WTC11 (cell line): ENCODE results near the gene ANKRD24. TPM values are rescaled to one million over a fixed set of nuclear protein-coding genes. Genes with fewer than 3 reads are reported as not detected.

ENCODE experiments used
- ATAC-seq: fragments of 200-7000 bp; cut with Tn5 transposase; 2 replicates; pipeline ENCODE4 v1.10.0; 2021; ENCODE audit warnings: mild to moderate bottlenecking, moderate library complexity
- CTCF ChIA-PET: fragments of 300-600 bp; sonication (Branson Sonifier 250); formaldehyde crosslinking; loops from one replicate; lab custom pipeline; 2021; ENCODE audit warnings: antibody characterized with exemption; lab: Charles Lee
- POLR2A ChIA-PET: fragments of 350-600 bp; sonication (Branson Sonifier 250); formaldehyde crosslinking; loops from one replicate; lab custom pipeline; 2021; ENCODE audit warnings: antibody characterized with exemption; lab: Charles Lee
- DNase-seq: peaks from one replicate; pipeline ENCODE4 v3.0.0; 2021; ENCODE audit warnings: low spot score
- H3K27ac Mint-ChIP-seq: 2 replicates; pipeline ENCODE4 v1.8.0; 2021; ENCODE audit warnings: mixed read lengths
- H3K27me3 Mint-ChIP-seq: 2 replicates; pipeline ENCODE4 v1.8.0; 2021; ENCODE audit warnings: low read depth, mild to moderate bottlenecking, moderate library complexity, mixed read lengths
- H3K36me3 Mint-ChIP-seq: 2 replicates; pipeline ENCODE4 v1.8.0; 2021; ENCODE audit warnings: mixed read lengths
- H3K4me1 Mint-ChIP-seq: 2 replicates; pipeline ENCODE4 v1.8.0; 2022; ENCODE audit warnings: mixed read lengths
- H3K4me3 Mint-ChIP-seq: 2 replicates; pipeline ENCODE4 v1.8.0; 2021; ENCODE audit warnings: mild to moderate bottlenecking, moderate library complexity, mixed read lengths
- H3K9me3 Mint-ChIP-seq: 2 replicates; pipeline ENCODE4 v1.8.0; 2021; ENCODE audit warnings: mixed read lengths
- AR ChIP-seq: fragments of 250-450 bp; sonication (Bioruptor Pico); IDR thresholded peaks from 2 replicates; pipeline ENCODE4 v1.9.0; 2021; ENCODE audit warnings: mild to moderate bottlenecking
- CREB1 ChIP-seq: sonication (generic); formaldehyde crosslinking; IDR thresholded peaks from 2 replicates; pipeline ENCODE4 v1.8.0; 2023; ENCODE audit warnings: mild to moderate bottlenecking, missing genetic modification reagents
- E2F5 ChIP-seq: sonication (generic); formaldehyde crosslinking; IDR thresholded peaks from 2 replicates; pipeline ENCODE4 v1.8.1; 2022; ENCODE audit warnings: mild to moderate bottlenecking, moderate library complexity, missing genetic modification reagents
- EMX1 ChIP-seq: fragments of 250-450 bp; sonication (Bioruptor Pico); IDR thresholded peaks from 2 replicates; pipeline ENCODE4 v1.8.0; 2021; ENCODE audit warnings: mild to moderate bottlenecking
- FOXK1 ChIP-seq: sonication (generic); formaldehyde crosslinking; IDR thresholded peaks from 2 replicates; pipeline ENCODE4 v1.8.0; 2022; ENCODE audit warnings: mild to moderate bottlenecking, moderate library complexity, missing genetic modification reagents
- GRHL2 ChIP-seq: fragments of 250-450 bp; sonication (Bioruptor Pico); IDR thresholded peaks from 2 replicates; pipeline ENCODE4 v1.8.0; 2022; ENCODE audit warnings: mild to moderate bottlenecking, moderate library complexity; ENCODE audit not compliant: insufficient replicate concordance, severe bottlenecking
- HMGA2 ChIP-seq: fragments of 250-450 bp; sonication (Bioruptor Pico); IDR thresholded peaks from 2 replicates; pipeline ENCODE4 v1.4.0; 2021; ENCODE audit warnings: mild to moderate bottlenecking, moderate library complexity
- OVOL2 ChIP-seq: fragments of 250-450 bp; sonication (Bioruptor Pico); IDR thresholded peaks from 2 replicates; pipeline ENCODE4 v1.9.0; 2021; ENCODE audit warnings: mild to moderate bottlenecking, borderline replicate concordance
- TEAD4 ChIP-seq: sonication (generic); formaldehyde crosslinking; IDR thresholded peaks from 2 replicates; pipeline ENCODE4 v1.8.0; 2022; ENCODE audit warnings: mild to moderate bottlenecking, missing genetic modification reagents
- ZNF232 ChIP-seq: sonication (generic); formaldehyde crosslinking; IDR thresholded peaks from 2 replicates; pipeline ENCODE4 v1.8.0; 2022; ENCODE audit warnings: mild to moderate bottlenecking, missing genetic modification reagents
- ZNF512 ChIP-seq: sonication (generic); formaldehyde crosslinking; IDR thresholded peaks from 2 replicates; pipeline ENCODE4 v1.8.1; 2022; ENCODE audit warnings: missing genetic modification reagents, borderline replicate concordance
- total RNA-seq: library from RNA; stranded (reverse); gene quantifications from 3 replicates; pipeline ENCODE4 v1.2.3, GENCODE V29; 2021
- TF ChIP-seq, protein P1 (sequence below): sonication (generic); formaldehyde crosslinking; IDR thresholded peaks from 2 replicates; pipeline ENCODE4 v1.8.1; 2023; ENCODE audit warnings: mild to moderate bottlenecking, missing genetic modification reagents, moderate library complexity
- TF ChIP-seq, protein P2 (sequence below): sonication (generic); formaldehyde crosslinking; IDR thresholded peaks from 2 replicates; pipeline ENCODE4 v1.8.1; 2023; ENCODE audit warnings: mild to moderate bottlenecking, missing genetic modification reagents, moderate library complexity
- TF ChIP-seq, protein P3 (sequence below): sonication (generic); formaldehyde crosslinking; IDR thresholded peaks from 2 replicates; pipeline ENCODE4 v1.8.1; 2023; ENCODE audit warnings: mild to moderate bottlenecking, missing genetic modification reagents, borderline replicate concordance
- TF ChIP-seq, protein P4 (sequence below): sonication (generic); formaldehyde crosslinking; IDR thresholded peaks from 2 replicates; pipeline ENCODE4 v1.8.1; 2022; ENCODE audit warnings: mild to moderate bottlenecking, missing genetic modification reagents, moderate library complexity, borderline replicate concordance
- TF ChIP-seq, protein P5 (sequence below): sonication (generic); formaldehyde crosslinking; IDR thresholded peaks from 2 replicates; pipeline ENCODE4 v1.8.0; 2023; ENCODE audit warnings: missing genetic modification reagents

Gene ANKRD24
- total RNA-seq, 1 experiment from 2014 or later: 11.3 TPM

DNA sequence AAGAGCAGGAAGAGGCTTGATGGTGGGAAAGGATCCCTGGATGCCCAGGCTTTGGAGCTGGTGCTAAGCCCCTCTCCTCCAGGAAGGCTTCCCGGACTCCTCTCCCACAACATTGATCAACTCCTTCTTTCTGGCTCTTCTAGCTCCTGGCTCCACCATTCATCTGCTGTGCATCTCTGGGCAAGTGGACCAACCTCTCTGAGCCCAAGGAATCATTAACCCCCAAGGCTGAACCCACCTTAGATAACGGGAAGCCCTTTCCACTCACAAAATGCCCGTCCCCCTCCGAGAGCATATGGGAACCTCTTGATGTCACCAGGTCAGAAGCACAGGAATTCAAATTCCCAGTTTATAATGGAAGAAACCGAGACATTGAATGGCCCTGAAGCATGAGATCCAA is 5.3 kb upstream of the ANKRD24 start:
- H3K27ac Mint-ChIP-seq: no peak overlapping the region
- H3K4me3 Mint-ChIP-seq: no peak overlapping the region
- peaks cover 5% of the 10 kb centered on the region for H3K27me3 Mint-ChIP-seq
- peaks cover 8% of the 10 kb centered on the region for H3K4me1 Mint-ChIP-seq
- H3K36me3 Mint-ChIP-seq: no peaks in the 10 kb centered on the region; the same call in 1 of the 2 replicates
- H3K9me3 Mint-ChIP-seq: no peaks in the 10 kb centered on the region
- ATAC-seq (no peak), DNase-seq (no peak)
- POLR2A ChIA-PET: no interaction called here
- CTCF ChIA-PET: interaction anchor here (0.6 to 1.4 kb wide), 4 partner anchors 10 to 297 kb away, joined by 3 to 4 read pairs (median 4); no protein-coding TSS in a partner anchor
- TF ChIP-seq AR (CRISPR knock-in tag) (no peak), ZNF232 (CRISPR knock-in tag) (no peak), OVOL2 (CRISPR knock-in tag) (no peak), CREB1 (CRISPR knock-in tag) (no peak), E2F5 (CRISPR knock-in tag) (no peak), HMGA2 (CRISPR knock-in tag) (no peak), EMX1 (CRISPR knock-in tag) (no peak), FOXK1 (CRISPR knock-in tag) (no peak), ZNF512 (CRISPR knock-in tag) (no peak), GRHL2 (CRISPR knock-in tag) (no peak), TEAD4 (no peak)
- TF ChIP-seq, protein P1, sequence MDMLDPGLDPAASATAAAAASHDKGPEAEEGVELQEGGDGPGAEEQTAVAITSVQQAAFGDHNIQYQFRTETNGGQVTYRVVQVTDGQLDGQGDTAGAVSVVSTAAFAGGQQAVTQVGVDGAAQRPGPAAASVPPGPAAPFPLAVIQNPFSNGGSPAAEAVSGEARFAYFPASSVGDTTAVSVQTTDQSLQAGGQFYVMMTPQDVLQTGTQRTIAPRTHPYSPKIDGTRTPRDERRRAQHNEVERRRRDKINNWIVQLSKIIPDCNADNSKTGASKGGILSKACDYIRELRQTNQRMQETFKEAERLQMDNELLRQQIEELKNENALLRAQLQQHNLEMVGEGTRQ (CRISPR knock-in tag): no peak
- TF ChIP-seq, protein P2, sequence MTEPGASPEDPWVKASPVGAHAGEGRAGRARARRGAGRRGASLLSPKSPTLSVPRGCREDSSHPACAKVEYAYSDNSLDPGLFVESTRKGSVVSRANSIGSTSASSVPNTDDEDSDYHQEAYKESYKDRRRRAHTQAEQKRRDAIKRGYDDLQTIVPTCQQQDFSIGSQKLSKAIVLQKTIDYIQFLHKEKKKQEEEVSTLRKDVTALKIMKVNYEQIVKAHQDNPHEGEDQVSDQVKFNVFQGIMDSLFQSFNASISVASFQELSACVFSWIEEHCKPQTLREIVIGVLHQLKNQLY (CRISPR knock-in tag): no peak
- TF ChIP-seq, protein P3, sequence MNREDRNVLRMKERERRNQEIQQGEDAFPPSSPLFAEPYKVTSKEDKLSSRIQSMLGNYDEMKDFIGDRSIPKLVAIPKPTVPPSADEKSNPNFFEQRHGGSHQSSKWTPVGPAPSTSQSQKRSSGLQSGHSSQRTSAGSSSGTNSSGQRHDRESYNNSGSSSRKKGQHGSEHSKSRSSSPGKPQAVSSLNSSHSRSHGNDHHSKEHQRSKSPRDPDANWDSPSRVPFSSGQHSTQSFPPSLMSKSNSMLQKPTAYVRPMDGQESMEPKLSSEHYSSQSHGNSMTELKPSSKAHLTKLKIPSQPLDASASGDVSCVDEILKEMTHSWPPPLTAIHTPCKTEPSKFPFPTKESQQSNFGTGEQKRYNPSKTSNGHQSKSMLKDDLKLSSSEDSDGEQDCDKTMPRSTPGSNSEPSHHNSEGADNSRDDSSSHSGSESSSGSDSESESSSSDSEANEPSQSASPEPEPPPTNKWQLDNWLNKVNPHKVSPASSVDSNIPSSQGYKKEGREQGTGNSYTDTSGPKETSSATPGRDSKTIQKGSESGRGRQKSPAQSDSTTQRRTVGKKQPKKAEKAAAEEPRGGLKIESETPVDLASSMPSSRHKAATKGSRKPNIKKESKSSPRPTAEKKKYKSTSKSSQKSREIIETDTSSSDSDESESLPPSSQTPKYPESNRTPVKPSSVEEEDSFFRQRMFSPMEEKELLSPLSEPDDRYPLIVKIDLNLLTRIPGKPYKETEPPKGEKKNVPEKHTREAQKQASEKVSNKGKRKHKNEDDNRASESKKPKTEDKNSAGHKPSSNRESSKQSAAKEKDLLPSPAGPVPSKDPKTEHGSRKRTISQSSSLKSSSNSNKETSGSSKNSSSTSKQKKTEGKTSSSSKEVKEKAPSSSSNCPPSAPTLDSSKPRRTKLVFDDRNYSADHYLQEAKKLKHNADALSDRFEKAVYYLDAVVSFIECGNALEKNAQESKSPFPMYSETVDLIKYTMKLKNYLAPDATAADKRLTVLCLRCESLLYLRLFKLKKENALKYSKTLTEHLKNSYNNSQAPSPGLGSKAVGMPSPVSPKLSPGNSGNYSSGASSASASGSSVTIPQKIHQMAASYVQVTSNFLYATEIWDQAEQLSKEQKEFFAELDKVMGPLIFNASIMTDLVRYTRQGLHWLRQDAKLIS (CRISPR knock-in tag): no peak
- TF ChIP-seq, protein P4, sequence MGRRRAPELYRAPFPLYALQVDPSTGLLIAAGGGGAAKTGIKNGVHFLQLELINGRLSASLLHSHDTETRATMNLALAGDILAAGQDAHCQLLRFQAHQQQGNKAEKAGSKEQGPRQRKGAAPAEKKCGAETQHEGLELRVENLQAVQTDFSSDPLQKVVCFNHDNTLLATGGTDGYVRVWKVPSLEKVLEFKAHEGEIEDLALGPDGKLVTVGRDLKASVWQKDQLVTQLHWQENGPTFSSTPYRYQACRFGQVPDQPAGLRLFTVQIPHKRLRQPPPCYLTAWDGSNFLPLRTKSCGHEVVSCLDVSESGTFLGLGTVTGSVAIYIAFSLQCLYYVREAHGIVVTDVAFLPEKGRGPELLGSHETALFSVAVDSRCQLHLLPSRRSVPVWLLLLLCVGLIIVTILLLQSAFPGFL (CRISPR knock-in tag): no peak
- TF ChIP-seq, protein P5, sequence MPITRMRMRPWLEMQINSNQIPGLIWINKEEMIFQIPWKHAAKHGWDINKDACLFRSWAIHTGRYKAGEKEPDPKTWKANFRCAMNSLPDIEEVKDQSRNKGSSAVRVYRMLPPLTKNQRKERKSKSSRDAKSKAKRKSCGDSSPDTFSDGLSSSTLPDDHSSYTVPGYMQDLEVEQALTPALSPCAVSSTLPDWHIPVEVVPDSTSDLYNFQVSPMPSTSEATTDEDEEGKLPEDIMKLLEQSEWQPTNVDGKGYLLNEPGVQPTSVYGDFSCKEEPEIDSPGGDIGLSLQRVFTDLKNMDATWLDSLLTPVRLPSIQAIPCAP (CRISPR knock-in tag): no peak
